Activated CD4-positive, CD25-positive, alpha-beta regulatory T cell treated with anti-CD3 and anti-CD28 coated beads, Interleukin-2, amount 50 U/mL, for 16 hours (primary cell): ENCODE data around the gene DCDC2B.
A peak's percentile ranks its signal among the peaks of the same experiment; 100 is the strongest.
"Not testable (repeated sequence)": the region's sequence is repeated elsewhere in the genome, so short reads cannot be mapped to it uniquely, and the experiment has no call there.

Experiments used
- DNase-seq: peaks from one replicate; pipeline ENCODE4 v3.0.0-alpha.2; 2020; ENCODE audit warnings: low read depth, low spot score

The DCDC2B gene

DNA sequence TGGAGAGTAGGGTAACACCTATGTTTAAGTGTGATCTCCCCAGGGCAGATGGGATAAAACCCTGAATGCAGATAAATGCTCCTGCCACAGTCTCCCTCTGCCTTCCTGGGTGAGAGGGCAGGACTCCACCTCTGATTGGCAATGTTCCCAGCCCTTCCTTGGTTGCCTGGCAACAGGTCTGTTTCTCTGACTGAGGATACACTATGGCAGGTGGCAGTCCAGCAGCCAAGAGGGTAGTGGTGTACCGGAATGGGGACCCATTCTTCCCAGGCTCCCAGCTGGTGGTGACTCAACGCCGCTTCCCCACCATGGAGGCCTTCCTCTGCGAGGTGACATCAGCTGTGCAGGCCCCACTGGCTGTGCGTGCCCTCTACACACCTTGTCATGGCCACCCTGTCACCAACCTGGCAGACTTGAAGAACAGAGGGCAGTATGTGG, at the start of gene DCDC2B:
TSS of gene DCDC2B (plus strand) at position 199 of the 438 bp plus-strand sequence. CDS start at position 204, 5 bp downstream.
- DNase-seq, result no peak

DNA sequence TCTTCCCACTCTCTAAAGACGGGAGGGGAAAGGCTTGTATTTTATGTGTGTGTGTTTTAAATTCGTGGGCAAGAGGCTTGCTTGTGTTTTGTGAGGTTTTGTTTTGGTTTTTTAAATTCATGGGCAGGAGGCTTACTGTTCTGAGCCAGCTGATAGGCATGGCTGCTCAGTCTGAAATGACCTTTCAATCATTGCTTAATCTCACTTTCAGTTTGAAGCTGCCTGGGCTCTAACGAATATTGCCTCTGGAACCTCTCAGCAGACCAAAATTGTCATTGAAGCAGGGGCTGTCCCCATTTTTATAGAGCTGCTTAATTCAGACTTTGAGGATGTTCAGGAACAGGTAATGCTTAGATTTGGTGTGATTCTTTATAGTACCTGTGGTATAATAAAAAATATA, 49.7 kb upstream of the DCDC2B start:
- DNase-seq, result no peak

DNA sequence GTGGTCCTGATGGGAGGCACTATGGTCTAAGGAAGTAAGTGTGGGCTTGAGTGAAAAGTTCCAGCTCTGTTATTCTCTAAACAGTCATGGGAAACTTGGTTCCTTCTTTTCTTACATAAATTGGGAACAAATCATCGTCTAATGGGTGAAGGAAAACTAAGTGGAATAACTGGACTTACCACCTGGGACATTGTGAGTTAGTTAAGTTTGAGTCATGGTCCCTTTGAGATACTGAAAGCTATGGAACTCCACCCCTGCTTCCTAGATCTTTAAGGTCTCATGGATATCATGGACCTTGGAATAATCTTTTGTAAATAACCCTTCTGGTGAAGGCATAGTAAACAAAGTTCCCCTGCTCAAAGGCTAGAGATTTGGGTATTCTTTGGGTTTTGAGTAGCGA, 45.5 kb upstream of the DCDC2B start:
- no peak for DNase-seq

DNA sequence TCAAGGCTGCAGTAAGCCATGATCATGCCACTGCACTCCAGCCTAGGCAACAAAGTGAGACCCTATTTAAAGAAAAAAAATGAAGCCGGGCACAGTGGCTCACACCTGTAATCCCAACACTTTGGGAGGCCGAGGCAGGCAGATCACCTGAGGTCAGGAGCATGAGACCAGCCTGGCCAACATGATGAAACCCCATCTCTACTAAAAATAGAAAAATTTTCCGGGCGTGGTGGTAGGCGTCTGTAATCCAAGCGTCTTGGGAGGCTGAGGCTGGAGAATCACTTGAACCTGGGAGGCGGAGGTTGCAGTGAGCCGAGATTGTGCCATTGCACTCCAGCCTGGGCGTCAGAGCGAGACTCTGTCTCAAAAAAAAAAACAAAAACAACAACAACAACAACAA, 43.3 kb upstream of the DCDC2B start:
- not testable (repeated sequence) for DNase-seq

DNA sequence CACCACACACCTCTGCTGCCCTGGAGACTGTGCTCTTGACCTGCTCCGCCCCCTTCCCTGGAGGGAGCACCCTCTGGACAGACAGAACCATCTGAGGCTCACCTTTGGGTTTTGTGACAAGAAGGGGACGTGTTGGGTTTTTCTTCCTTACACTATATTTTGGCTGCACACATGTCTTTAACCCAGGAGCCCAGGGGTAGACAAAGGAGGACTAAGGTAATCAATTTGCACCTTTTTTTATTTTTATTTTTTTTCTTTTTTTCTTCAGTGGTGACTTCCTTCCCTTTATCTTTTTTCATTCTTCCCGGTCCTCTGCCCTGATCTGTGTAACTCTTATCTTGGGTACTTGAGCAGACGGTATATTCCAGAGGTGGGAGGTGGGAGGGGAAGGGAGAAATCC, 37.9 kb upstream of the DCDC2B start:
- no peak for DNase-seq

DNA sequence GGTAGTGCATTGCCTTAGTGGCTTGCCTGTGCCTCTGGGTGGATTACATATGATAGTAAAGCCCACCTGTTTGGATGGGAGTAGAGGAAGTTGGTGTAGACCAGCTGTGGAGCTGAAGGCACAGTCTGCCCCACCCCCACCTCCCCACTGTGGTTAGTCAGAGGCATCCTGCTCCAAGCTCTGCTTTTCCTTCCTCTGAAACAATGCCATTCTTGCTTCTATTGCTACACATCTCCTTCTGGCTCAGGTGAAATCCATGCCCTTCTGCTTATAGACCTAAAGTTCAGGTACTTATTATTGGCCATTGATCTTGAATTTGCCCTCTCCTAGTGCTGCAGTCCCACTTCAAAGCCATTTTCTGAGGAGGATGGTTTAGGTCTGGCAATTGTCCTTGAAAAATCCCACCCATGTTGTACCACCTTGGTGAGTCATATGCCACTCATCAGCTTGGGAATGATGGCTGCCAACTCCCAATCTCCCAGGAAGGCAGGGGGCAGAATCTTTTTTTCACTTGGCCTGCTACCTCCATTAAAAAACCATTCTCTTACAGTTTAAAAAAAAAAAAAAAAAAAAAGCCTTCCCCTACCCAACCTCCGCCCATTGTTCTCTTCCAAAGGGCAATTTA, 36.2 kb upstream of the DCDC2B start:
- no peak for DNase-seq

DNA sequence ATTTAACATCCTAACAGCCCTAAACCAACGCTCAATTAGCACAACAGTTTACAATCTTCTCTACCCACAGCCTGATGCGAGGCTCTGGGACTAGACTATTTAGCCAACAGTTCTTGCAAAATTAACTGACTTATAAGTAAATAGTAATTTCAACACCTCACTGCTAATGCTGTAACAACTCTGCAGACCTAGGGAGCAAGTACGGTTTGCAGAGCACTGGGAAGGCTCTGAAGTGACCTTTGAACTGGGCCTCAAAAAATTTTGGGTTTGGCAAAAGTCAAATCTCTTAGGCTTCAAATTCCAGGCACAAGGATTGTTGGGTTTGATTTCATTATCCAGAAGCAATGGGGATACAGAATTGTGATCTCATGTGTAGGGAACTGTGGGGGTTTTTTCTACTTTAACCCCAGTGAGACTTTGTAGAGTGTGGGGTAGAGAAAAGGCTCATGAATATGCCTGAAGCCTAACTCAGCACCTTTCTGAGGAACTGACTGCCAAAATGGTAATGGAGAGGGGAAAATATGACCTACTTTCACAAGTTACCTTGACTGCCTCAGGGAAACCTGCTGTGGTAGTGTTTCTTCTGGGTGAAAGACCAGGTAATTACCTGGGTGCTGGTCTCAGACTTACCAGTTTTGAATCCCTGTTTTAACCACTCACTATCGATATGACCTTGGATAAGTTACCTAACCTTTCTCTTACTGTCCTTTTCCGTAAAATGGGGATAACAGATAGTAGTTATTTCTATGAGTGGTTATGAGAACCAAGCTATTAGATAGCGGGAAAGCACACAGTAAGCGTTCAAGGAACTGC, 30.3 kb upstream of the DCDC2B start:
- no peak for DNase-seq

DNA sequence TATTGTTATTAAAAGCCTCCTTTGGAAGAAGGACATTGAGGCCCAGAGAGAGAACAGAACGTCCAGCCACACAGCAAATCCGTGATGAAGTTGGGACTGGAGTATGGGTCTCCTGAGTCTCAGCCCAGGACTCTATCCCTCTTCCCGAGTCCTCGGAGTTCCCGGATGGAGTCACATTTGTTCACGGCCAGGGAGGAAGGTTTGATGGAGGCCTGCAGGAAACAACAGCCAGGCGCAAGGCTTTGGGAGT, 29.8 kb upstream of the DCDC2B start:
- DNase-seq, result no peak

DNA sequence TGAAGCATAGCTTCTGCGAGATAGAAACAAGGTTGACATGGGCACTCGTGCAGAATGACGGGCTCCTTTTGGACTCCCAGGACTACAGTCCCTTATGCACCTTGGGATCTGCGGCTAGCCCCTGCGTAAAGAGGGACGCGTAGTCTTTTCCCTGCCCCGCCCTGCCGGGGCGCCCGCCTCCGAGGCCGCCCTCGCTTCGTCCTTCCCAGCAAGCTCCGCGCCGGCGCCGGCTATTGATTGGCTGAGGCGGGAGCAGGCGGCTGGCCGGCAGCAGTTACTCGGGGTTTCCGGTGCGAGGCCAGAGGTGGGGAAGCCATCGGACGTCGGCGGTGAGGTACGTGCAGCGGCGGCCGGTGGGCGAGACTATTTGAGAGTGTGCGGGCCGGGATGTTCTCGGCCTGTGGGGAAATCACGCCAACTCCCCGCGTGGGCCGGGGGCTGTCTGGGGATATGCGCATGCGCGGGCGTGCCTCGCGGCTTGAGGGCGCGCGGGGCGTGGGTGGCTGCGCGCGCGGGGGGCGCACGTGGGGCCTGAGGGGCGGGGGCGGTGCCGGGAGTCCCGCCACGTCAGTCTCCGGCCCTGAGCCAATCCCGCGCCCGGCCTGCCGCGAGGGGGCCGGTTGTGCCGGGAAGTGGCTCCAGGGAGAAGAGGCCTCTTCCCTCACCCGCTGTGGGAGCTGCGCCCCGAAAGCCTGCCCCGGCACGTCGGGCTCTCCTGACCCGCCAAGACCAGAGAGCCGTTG, 29.3 kb upstream of the DCDC2B start, which contains the start of gene TXLNA:
TSS of gene TXLNA (plus strand) at position 233 of the 743 bp plus-strand sequence. CDS start 671 bp downstream, outside the sequence.
- DNase-seq, result peak; percentile 75

DNA sequence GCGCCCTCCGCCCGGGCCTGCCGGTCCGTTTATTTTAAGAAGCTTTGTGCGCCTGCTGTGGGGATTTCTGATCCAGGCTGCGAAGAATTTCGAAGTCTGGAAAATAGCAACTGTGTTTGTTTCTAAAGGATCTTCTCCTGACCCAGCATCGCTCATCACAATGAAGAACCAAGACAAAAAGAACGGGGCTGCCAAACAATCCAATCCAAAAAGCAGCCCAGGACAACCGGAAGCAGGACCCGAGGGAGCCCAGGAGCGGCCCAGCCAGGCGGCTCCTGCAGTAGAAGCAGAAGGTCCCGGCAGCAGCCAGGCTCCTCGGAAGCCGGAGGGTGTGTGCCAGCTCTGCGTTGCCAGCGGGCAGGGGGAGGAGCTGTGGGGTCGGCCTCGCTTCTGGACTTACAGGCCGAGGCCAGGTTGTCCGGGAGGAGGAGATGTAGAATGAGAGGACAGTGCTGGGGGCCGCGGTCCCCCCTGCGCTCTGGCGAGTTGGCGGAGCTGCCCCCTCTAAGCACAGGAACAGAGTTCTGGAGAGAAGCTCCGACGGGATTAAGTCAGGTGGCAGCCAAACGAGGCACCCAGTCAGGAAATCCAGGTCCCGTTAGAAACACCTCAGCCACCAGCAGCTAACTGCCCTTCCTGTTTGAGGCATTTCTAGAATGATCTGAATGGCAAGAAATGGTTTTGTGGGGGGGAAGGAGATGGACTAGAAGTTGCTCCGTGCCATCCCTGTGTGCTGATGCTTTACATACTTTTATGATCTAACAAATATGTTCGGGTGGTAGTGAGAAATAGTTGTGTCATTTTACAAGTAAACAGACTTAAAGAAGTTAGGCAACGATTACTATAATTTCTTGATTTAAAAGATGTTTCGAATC, 28.5 kb upstream of the DCDC2B start:
- DNase-seq, result no peak

DNA sequence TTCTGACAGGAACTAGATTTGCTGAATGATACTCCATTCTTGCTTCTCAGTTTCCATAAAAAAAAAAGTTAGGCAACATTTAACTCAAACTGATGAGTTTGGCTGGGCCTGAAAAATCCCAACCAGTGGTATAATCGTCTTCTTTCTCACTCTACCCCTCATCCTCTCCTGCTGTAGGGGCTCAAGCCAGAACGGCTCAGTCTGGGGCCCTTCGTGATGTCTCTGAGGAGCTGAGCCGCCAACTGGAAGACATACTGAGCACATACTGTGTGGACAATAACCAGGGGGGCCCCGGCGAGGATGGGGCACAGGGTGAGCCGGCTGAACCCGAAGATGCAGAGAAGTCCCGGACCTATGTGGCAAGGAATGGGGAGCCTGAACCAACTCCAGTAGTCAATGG, 27.8 kb upstream of the DCDC2B start:
- no peak for DNase-seq

DNA sequence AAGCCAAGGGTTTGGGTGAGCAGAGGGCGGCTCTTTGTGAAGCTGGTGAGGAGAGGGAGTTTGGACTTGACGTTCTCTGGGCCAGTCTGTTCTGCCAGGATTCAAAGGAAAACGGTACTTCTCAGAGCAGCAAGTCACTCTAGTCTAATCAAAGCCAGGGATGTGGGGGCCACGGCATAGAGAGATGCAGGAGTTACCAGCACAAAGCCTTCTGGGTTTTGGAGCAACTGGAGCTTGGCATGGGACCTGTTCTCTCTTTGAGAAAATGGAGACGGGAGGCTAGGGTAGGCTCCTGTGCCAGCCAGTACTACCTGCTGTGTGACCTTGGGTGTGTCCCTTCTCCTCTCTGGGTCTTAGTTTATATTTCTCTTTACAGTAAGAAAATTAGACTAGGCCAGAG, 27.3 kb upstream of the DCDC2B start:
- no peak for DNase-seq

DNA sequence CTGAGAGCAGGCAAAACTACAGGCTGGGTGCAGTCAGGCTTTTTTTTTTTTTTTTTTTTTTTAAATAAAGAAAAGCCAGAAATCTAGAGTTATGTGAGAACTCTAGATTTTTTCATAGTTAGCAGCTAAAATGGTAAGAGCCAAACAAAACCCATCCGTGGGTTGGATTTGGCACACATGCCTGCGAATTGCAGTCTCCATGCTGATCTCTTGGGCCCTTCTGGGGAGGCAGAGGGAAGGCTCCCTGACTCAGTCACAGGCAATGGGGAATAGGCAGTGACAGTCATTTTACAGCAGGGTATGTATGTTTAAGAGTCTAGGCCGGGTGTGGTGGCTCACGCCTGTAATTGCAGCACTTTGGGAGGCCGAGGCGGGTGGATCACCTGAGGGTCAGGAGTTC, 26.8 kb upstream of the DCDC2B start:
- no peak for DNase-seq

DNA sequence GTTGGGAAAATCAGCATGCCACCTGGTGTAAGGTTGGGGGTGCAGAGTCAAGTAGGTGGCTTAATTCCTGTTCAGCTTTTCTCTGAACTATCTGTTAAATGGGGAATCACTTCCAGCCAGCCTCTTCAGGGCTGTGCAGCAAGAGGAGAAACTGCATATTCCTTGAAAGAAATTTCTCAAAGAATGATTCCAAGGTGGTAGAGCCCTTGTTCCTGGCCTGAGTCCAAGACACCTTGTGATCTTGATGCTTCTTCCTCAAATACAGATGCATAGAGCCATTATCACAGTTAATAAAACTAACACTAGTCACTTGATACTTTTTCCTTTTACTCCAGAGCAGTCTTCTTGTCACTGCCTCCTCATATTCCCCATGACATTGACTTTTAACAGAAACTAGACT, 24.2 kb upstream of the DCDC2B start:
- DNase-seq, result no peak

DNA sequence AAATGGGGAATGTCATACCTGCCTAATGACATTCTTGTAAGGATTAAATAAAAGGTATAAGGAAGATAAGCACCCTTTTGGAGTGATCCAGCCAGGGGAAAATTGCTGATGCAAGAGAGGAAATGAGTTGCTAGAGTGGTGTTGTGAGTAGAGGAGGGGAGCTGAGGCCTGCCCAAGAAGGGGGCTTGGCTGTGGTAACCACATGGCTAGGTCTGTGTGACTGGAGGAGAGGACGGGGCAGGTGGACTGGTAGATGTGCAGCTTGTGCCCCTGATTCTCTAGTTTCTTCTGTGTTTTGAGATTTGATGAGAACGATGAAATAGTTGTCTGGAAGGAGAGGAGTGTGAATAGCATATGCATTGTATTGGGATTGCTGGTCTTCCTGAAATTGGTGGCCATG, 22.8 kb upstream of the DCDC2B start:
- no peak for DNase-seq

DNA sequence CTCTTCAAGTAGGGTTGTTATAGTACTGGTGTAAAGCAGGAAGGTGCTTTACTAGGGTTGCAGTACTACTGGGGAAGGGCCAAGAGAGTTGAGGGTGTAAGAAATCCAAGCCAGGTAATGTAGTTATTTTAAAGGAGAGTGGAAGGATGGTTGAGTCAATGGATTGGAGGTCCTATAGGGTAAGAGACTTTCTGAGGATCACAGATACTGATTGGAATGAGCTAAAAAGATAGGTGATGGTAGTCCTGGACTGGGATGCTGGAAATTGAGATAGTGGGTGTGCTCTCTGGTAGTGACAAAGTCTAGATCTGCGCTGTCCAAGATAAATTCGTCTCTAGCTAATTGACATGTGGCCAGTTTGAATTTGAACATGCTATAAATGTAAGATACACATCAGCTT, 22.4 kb upstream of the DCDC2B start:
- DNase-seq, result no peak

DNA sequence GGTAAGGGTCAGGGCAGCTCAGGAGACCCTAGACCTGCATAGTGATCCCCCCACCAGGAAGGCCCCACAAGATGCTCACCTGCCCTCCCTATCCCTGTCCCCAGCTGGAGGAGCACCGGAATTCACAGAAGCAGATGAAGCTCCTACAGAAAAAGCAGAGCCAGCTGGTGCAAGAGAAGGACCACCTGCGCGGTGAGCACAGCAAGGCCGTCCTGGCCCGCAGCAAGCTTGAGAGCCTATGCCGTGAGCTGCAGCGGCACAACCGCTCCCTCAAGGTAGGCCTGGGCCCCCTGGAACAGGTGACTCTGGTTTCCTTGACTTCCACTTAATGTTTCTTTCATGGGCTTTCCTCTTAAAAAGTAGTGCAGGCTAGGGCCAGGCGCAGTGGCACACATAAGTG, 21.0 kb upstream of the DCDC2B start:
- DNase-seq, result no peak

DNA sequence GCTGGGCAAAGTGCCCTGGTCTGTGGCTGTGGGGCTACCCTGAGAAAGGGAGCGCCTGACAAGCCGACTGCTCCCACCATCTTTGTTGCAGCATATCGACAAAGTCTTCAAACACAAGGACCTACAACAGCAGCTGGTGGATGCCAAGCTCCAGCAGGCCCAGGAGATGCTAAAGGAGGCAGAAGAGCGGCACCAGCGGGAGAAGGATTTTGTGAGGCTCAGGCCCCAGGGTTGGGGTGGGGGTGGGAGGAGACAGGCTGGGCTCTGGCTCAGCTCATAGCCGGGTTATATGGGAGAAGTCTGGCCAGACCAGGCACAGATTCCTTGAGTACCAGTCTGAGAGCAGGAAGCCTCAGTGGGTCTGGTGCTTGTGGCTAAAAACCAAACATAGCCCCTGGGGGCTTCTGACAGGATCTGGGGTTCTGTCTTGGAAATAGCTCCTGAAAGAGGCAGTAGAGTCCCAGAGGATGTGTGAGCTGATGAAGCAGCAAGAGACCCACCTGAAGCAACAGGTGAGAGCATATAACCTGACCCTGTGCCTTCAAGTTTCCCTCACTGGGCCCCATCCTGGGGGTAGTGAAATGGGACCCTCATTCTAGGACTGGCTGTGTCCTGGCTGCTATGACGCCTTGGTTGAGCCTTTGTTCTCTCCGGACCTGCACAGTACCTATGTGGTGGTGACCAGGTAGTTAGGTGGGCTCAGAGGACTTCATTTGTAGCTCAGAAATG, 16.5 kb upstream of the DCDC2B start:
- DNase-seq, result no peak

DNA sequence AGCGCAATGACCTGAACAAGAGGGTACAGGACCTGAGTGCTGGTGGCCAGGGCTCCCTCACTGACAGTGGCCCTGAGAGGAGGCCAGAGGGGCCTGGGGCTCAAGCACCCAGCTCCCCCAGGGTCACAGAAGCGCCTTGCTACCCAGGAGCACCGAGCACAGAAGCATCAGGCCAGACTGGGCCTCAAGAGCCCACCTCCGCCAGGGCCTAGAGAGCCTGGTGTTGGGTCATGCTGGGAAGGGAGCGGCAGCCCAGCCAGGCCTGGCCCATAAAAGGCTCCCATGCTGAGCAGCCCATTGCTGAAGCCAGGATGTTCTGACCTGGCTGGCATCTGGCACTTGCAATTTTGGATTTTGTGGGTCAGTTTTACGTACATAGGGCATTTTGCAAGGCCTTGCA, 13.9 kb upstream of the DCDC2B start:
- no peak for DNase-seq

DNA sequence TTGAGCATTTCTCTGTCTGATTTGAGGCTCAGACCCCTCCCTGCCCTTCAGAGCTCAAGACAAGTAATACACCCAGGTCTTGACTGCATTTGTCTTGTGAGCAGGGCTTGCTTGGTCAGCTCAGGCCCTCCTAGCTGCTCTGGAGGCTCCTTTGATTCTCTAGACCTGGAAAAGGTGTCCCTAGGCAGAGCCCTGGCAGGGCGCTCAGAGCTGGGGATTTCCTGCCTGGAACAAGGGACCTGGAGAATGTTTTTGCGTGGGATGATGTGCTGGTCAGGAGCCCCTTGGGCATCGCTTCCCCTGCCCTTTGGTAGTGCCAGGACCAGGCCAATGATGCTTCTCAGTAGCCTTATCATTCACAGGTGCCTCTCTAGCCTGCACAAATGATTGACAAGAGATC, 13.4 kb upstream of the DCDC2B start:
- DNase-seq, result no peak
